Liver (tissue), 3 donors: Measurements from ENCODE around the gene TSHZ2.

Experiments
- CTCF ChIP-seq: fragments of 150-350 bp; IDR thresholded peaks from 2 replicates; pipeline ENCODE4 v1.5.1; 2017; ENCODE audit warnings: improper control_type of control experiment, low read depth, low read length; ENCODE audit not compliant: missing input control
- EGR1 ChIP-seq, 2 donors: IDR thresholded peaks; 2 replicates each; pipeline ENCODE4 v1.6.1; 2016 to 2018; ENCODE audit warnings: antibody characterized with exemption in 2 of 2, low read depth in 2 of 2
- GABPA ChIP-seq, 2 donors: IDR thresholded peaks in 1 of 2; conservative IDR thresholded peaks in 1 of 2; 2 replicates each; pipeline ENCODE4 v1.6.1; 2016; ENCODE audit warnings: antibody characterized with exemption in 2 of 2, mild to moderate bottlenecking in 1 of 2, moderate library complexity in 1 of 2
- JUND ChIP-seq, 2 donors: IDR thresholded peaks; 2 replicates each; pipeline ENCODE4 v1.6.1; 2016; ENCODE audit warnings: antibody characterized with exemption in 2 of 2
- RAD21 ChIP-seq, 2 donors: IDR thresholded peaks; 2 replicates each; pipeline ENCODE4 v1.6.1; 2016; ENCODE audit warnings: antibody characterized with exemption in 2 of 2, mild to moderate bottlenecking in 2 of 2
- YY1 ChIP-seq: IDR thresholded peaks from 2 replicates; pipeline ENCODE4 v1.6.1; 2016; ENCODE audit warnings: antibody characterized with exemption, mild to moderate bottlenecking
- donor health status: healthy.
- donor health status: healthy.

DNA sequence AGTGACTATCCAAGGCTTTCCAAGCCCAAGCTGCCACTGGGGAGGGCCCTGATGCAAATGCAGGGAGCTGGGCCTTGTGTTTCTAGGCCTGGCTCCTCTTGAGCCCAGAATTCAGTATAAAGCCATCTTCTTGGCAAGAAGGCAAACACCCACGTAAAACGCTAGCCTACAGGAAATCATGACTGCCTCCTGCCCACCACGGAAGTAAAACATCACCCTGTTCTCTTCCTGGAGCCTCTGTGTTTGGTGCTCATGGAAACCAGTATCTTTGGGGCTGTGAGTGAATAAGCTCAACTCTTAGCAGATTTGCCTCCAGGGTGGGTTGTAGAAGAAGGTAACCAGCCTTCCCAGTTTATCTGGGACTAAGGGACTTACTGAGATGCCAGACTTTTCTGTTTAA, 350.5 kb downstream of the TSHZ2 start:
- TF ChIP-seq EGR1 (IDR thresholded peaks at IDR 0.05; ENCODE audit: low read depth in 2 of 2): no peak
- no peak for TF ChIP-seq CTCF
- no peak for TF ChIP-seq RAD21 (IDR thresholded peaks at IDR 0.05)
- no peak for TF ChIP-seq YY1
- TF ChIP-seq JUND (IDR thresholded peaks at IDR 0.05): no peak
- TF ChIP-seq GABPA (IDR thresholded peaks at IDR 0.05 in 1 of 2, conservative IDR thresholded peaks at IDR 0.05 in 1 of 2): no peak
